GM19463 (cell line): Measurements from ENCODE around the gene MYBL2.

Experiments
- ATAC-seq: cut with Tn5 transposase; IDR thresholded peaks from one replicate; pipeline ENCODE4 v1.9.1; 2021; ENCODE audit warnings: mild to moderate bottlenecking, moderate library complexity; ENCODE audit not compliant: unreplicated experiment

Gene MYBL2

GRCh38 chr20:43721429-43722152, 54.7 kb downstream of the MYBL2 start:
- ATAC-seq, result no peak

DNA sequence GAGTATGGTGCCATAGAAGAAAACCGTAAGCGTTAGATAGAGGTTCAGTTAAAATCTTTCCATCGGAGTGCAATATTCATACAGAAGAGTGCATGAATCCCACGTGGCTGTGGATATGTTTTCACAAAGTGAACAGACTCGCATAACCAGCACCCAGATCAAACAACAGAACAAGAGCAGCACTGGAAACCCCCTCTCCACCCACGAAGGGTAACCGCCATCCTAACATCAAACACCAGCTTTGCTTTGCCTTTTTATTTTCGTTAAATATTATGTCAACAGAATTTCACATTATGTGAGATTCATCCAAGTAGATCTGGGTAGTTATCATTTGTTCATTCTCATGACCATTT, 55.2 kb downstream of the MYBL2 start:
- no peak for ATAC-seq

GRCh38 chr20:43723186-43723585, 56.3 kb downstream of the MYBL2 start:
- no peak for ATAC-seq

DNA sequence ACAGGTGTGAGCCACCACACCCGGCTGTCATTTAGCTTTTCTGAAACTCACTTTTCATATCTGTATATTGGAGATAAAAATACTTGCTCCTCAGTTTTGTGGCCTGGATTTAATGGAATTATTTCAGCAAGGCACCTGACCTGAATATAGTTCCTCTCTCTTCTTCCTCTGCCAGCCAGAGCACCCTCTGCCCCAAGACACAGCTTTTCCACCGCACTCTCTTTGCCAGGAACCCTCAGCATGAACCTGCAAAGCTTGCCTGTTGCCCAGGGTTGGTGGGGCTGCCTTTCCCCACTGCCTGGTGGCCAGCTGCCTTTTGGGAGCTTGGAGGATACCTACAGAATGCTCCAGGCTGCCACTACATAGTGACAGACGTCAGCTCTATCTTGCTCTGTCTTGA, 56.8 kb downstream of the MYBL2 start:
- no peak for ATAC-seq

DNA sequence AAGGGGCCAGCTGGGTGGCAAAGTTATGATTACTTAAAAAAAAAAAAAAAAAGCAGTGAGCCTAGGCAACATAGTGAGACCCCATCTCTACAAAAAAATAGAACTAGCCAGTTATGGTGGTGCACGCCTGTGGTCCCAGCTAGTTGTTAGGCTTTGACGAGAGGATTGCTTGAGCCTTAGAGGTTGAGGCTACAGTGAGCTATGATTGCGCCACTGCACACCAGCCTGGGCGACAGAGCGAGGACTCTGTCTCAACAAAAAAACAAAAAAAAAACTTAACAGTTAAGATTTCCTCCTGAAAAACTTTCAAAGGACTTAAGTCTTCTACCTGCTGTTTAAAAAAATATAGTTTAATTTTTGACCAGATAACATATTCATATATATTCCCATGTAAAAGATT, 57.5 kb downstream of the MYBL2 start:
- no peak for ATAC-seq

GRCh38 chr20:43725666-43726065, 58.8 kb downstream of the MYBL2 start:
- no peak for ATAC-seq

GRCh38 chr20:43726333-43726732, 59.4 kb downstream of the MYBL2 start:
- no peak for ATAC-seq

DNA sequence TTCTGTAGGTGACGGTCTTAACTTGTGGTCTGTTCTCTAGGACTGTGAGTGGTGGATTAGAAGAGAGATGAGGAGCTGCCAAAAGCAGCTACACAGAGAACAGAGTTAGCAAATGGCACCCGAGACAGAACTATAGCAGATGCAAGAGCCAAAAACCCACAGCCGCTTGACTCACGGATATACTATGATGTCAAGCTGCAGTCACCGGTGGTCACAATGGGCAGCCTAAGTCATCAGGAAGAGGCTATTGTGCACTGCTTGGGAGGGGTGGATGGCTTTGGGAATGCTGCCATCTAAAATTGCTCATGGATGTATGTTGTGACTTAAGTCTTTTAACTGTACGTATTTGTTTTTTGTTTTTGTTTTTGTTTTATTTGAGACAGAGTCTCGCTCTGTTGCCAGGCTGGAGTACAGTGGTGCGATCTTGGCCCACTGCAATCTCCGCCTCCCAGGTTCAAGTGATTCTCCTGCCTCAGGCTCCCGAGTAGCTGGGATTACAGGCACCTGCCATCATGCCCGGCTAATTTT, 60.0 kb downstream of the MYBL2 start, which contains the start of gene GTSF1L:
Gene GTSF1L (minus strand): TSS at position 192 of the 528 bp plus-strand sequence. CDS start 308 bp downstream, outside the sequence.
- ATAC-seq, result no peak

DNA sequence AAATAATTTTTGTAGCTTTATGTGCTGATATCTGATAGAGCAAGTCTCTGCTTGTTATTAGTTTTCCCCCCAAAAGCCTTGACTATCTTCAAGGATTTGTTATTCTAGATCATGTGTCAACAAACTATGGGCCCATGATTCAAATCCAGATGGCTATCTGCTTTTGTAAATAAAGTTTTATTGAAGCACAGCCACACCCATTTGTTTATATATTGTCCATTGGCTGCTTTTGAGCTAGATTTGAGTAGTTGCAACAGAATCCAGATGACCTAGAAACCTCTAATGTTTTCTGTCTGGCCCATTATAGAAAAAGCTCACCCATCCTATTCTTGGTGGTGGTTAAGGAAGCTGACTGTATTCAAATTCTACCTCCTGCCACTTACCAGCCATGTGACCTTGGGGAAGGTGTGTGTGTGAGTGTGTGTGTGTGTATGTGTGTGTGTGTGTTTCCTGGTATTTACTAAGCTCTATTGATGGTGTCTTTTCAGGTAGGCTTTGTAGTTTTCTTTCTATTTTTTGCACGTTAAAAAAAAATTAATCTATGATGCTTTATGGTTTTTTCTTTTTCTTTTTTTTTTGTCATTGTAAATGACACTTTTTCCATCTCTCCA, 61.2 kb downstream of the MYBL2 start:
- no peak for ATAC-seq

- no peak for ATAC-seq
Measured at GRCh38 chr20:43728686-43729255, 61.9 kb downstream of the MYBL2 start.

DNA sequence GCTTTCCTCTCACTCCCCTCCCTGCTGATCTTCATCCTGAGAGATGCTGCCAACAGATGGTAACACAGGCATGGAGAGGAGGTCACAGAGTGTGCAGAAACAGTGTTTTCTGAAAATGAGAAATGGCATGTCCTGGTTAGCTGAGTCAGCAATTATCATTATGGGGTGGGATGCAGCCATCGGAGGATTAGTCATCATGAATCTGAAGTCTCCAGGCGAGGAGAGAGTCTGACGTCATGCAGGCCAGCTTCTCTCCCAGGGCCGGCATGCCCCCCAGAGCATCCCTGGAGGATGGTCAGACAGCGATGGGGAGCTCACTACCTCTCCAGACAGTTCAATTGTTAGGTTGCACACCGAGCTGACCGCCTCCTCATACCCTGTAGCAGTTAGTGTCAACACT, 64.6 kb downstream of the MYBL2 start:
- no peak for ATAC-seq

DNA sequence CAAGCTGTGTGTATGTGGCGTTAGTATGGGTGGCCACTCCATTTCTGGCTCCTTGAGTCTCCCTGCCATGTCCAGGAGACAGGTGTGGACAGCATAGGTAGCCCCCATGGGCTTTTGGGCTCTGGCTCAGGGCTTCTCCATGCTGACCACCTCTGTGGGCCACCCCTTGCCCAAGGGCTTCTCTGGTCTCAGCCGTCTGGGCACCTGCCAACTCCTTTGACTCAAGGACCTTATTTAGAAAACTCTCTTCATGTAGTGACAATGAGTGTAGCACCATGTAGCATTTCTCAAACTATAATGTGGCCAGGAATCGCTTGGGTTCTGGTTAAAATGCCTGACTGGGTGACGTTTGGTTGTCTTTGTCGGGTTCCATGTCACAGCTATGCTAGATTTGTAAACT, 65.0 kb downstream of the MYBL2 start:
- no peak for ATAC-seq

DNA sequence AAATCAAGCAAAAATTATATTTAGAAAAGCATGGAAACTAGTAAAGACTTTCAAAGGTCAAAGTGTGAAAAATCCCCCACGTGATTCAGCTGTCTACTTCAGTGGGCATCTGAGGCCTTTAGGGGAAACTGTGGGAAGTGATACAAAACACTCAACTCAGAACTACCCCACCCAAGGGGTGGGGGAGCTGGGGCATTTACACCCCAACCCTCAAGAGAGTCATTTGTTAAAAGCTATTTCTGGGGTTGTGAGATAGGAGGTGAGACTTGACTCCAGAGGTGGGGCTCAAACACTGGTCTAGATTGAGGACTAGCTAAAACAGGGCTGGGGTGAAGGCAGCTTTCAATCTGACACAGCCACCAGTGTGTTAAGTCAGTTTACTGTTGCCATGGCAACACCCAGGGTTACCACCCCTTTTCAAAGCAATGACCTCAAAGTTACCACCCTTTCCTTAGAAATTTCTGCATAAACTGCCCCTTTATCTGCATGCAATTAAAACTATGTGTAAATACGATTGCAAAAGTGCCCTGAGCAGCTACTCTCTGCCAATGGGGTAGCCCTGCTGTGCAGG, 69.8 kb downstream of the MYBL2 start:
- ATAC-seq, result peak; percentile 68

GRCh38 chr20:43737925-43738324, 71.0 kb downstream of the MYBL2 start:
- ATAC-seq, result no peak

DNA sequence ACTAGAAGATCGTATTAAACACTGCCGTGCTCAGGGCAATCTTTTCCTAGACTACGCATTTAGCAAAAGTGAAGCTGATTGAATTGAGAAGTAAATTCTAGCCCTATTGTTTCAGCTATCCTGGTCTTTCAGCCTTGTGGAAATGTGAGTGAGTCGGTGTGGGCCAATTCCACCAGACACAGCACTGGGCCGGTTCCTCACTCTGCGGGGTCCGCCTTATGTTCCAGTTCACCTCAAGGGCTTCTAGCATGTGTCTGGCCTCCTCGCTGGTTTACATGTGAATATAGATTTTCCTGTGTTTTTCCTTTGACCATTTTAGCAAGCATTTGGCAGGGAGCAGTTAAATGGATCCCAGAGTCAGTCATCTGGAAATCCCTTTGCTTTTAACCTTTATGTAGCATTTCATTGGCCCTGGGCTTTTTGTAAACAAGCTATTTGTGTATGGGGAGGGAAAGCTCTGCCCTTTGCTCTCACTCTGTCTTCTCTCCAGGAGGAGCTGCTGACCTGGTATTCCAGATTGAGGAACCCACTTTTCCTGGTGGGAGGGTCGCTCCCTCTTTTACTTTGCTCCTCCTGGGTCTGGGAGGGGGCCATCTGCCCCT, 72.3 kb downstream of the MYBL2 start:
- no peak for ATAC-seq

DNA sequence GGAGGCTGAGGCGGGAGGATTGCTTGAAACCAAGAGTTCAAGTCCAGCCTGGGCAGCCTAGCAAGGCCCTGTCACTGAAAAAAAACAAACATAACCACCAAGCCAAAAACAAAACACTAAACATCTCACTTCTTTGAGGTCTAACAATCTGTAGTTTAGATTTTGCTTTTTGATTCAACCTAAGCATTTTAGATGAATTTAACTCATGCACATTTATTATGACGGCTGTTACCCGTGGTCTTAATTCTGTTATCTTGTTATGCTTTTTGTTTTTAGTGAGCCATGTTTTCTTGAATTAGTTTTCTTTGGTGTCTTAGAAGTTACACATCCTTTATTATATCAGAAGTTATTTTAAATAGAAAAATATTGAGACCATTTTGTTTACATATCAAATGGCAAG, 73.7 kb downstream of the MYBL2 start:
- ATAC-seq, result no peak

DNA sequence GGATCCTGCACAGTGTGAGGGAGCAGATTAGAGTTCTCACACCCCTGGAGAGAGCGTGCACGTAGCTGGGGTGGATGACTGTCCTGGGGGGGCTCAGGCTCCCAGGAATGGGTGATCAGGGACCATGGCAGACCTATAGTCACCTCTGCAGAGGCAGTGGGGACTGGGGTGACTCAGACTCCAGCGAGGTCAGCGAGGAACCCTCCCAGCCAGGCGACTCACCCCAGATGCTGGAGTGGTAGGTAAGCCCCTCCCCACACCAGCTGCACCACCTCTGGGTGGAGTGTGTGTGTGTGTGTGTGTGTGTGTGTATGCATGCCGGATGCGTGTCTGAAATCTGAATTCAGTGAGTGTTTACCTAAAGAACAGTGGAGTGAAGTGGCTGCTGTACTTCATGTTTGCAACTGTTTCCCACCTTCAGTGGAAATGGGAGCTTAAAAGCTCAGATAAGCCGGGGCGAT, 77.3 kb downstream of the MYBL2 start:
- ATAC-seq, result no peak

GRCh38 chr20:43744966-43745730, 78.2 kb downstream of the MYBL2 start:
- no peak for ATAC-seq

GRCh38 chr20:43746344-43747137, 79.6 kb downstream of the MYBL2 start:
- ATAC-seq, result no peak

- ATAC-seq, result no peak
Measured at GRCh38 chr20:43748274-43748673, 81.4 kb downstream of the MYBL2 start.
